Measurements from ENCODE around the gene OCA2.

- TF ChIP-seq CTCF (IDR thresholded peaks at IDR 0.05; ENCODE audit: low read depth, low read length) (no peak), MAX (IDR thresholded peaks at IDR 0.05; ENCODE audit: low read depth, low read length) (no peak), POLR2A (IDR thresholded peaks at IDR 0.05; ENCODE audit: extremely low read depth, insufficient read length) (no peak), MYC (IDR thresholded peaks at IDR 0.05; ENCODE audit: low read depth, low read length) (no peak)
Observed at GRCh38 chr15:27993544-27993943, 105.6 kb downstream of the OCA2 start.

All from NB4 (cell line).